Ishikawa (cell line): ENCODE data around the gene IFNL3.

Experiments used
- CEBPB ChIP-seq: IDR thresholded peaks from 2 replicates; pipeline ENCODE4 v1.6.1; 2012
- CREB1 ChIP-seq: IDR thresholded peaks from 2 replicates; pipeline ENCODE4 v1.6.1; 2012; ENCODE audit warnings: low read depth
- EGR1 ChIP-seq: IDR thresholded peaks from 2 replicates; pipeline ENCODE4 v1.6.1; 2012
- EP300 ChIP-seq: IDR thresholded peaks from 2 replicates; pipeline ENCODE4 v1.6.1; 2012; ENCODE audit warnings: borderline replicate concordance
- FOXM1 ChIP-seq: IDR thresholded peaks from 2 replicates; pipeline ENCODE4 v1.6.1; 2012; ENCODE audit warnings: low read depth, borderline replicate concordance
- MAX ChIP-seq: IDR thresholded peaks from 2 replicates; pipeline ENCODE4 v1.6.1; 2012
- NFIC ChIP-seq: IDR thresholded peaks from 2 replicates; pipeline ENCODE4 v1.6.1; 2012
- RAD21 ChIP-seq: IDR thresholded peaks from 2 replicates; pipeline ENCODE4 v1.6.1; 2012; ENCODE audit warnings: low read depth
- TAF1 ChIP-seq: IDR thresholded peaks from 2 replicates; pipeline ENCODE4 v1.6.1; 2012; ENCODE audit warnings: low read depth, mild to moderate bottlenecking
- TCF12 ChIP-seq: IDR thresholded peaks from 2 replicates; pipeline ENCODE4 v1.6.1; 2012; ENCODE audit warnings: low read depth
- TEAD4 ChIP-seq: IDR thresholded peaks from 2 replicates; pipeline ENCODE4 v1.6.1; 2012
- USF1 ChIP-seq: IDR thresholded peaks from 2 replicates; pipeline ENCODE4 v1.6.1; 2012
- YY1 ChIP-seq: IDR thresholded peaks from 2 replicates; pipeline ENCODE4 v1.6.1; 2012; ENCODE audit warnings: low read depth
- ZBTB7A ChIP-seq: IDR thresholded peaks from 2 replicates; pipeline ENCODE4 v1.6.1; 2012; ENCODE audit warnings: low read depth
- TF ChIP-seq, protein P1 (sequence below): IDR thresholded peaks from 2 replicates; pipeline ENCODE4 v1.6.1; 2012; ENCODE audit warnings: low read depth, mild to moderate bottlenecking

Gene IFNL3

DNA sequence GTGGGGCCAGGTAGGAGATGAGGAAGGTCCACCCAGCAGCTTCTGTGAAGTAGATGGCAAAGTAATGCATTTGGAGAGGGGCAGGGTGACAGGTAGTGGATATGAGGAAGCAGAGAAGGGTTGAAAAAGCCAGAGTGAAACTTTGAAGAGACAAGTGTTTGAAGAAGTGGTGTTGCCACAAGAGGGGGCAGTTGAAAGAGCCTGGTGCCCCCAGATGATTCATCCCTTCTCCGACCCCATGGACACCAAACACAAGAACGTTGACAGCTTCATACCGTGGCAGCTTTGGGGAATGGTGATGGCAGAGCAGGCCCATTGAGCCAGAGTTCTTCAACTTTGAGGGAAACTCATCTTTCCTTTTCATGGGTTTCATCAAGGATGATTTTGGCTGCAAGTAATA is 19.9 kb downstream of the IFNL3 start:
- no peak for TF ChIP-seq FOXM1
- TF ChIP-seq, protein P1, sequence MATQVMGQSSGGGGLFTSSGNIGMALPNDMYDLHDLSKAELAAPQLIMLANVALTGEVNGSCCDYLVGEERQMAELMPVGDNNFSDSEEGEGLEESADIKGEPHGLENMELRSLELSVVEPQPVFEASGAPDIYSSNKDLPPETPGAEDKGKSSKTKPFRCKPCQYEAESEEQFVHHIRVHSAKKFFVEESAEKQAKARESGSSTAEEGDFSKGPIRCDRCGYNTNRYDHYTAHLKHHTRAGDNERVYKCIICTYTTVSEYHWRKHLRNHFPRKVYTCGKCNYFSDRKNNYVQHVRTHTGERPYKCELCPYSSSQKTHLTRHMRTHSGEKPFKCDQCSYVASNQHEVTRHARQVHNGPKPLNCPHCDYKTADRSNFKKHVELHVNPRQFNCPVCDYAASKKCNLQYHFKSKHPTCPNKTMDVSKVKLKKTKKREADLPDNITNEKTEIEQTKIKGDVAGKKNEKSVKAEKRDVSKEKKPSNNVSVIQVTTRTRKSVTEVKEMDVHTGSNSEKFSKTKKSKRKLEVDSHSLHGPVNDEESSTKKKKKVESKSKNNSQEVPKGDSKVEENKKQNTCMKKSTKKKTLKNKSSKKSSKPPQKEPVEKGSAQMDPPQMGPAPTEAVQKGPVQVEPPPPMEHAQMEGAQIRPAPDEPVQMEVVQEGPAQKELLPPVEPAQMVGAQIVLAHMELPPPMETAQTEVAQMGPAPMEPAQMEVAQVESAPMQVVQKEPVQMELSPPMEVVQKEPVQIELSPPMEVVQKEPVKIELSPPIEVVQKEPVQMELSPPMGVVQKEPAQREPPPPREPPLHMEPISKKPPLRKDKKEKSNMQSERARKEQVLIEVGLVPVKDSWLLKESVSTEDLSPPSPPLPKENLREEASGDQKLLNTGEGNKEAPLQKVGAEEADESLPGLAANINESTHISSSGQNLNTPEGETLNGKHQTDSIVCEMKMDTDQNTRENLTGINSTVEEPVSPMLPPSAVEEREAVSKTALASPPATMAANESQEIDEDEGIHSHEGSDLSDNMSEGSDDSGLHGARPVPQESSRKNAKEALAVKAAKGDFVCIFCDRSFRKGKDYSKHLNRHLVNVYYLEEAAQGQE, result no peak
- no peak for TF ChIP-seq EP300
- TF ChIP-seq NFIC, result no peak
- TF ChIP-seq TAF1, result no peak
- TF ChIP-seq CREB1, result no peak
- TF ChIP-seq ZBTB7A, result no peak
- TF ChIP-seq RAD21, result no peak
- TF ChIP-seq EGR1, result no peak
- TF ChIP-seq CEBPB, result no peak
- no peak for TF ChIP-seq TCF12
- no peak for TF ChIP-seq USF1
- TF ChIP-seq YY1, result no peak
- no peak for TF ChIP-seq TEAD4
- no peak for TF ChIP-seq MAX

GRCh38 chr19:39223703-39224279 is 21.0 kb downstream of the IFNL3 start:
- TF ChIP-seq, protein P1, result peak; percentile 93
- TF ChIP-seq USF1 (no peak), TCF12 (no peak), EGR1 (no peak), FOXM1 (no peak)

GRCh38 chr19:39218230-39219007 is 26.4 kb downstream of the IFNL3 start:
- TF ChIP-seq RAD21 (no peak), CREB1 (no peak), CEBPB (no peak), TEAD4 (no peak), MAX (no peak)
- TF ChIP-seq, protein P1, result no peak

DNA sequence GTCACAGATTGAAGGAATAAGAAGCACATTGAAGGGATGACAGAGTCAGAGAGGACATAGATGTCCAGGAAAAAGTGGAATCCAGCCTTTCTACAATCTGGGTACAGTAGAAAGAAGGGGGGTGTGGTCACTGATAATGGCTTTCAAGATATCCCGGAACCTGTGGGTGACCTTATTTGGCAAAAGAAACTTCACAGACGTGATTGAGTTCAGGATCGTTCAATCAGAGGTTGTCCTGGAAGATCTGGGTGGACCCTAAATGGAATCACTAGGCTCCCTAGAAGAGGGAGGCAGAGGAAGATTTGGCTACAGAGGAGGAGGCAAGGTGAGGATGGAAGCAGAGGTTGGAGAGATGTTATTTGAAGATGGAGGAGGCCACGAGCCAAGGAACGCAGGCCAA is 27.7 kb downstream of the IFNL3 start:
- TF ChIP-seq CREB1 (no peak), CEBPB (no peak), USF1 (no peak), TCF12 (no peak), YY1 (no peak), MAX (no peak), EP300 (no peak), RAD21 (no peak), ZBTB7A (no peak), EGR1 (no peak)
